Spinal cord (tissue), 10 donors: ENCODE data around the gene RIPPLY2. TPM values are rescaled to one million over a fixed set of nuclear protein-coding genes. Genes with fewer than 3 reads are reported as not detected.

Experiments
- DNase-seq, 6 donors: peaks; one replicate each; pipeline versions ENCODE4 v3.0.0 to v3.0.0-alpha.2; 2013 to 2015; ENCODE audit warnings: low spot score in 6 of 6, low read depth in 4 of 6
- H3K27ac ChIP-seq: one replicate; pipeline ENCODE4 v1.5.1; 2013; ENCODE audit warnings: low read depth, low read length, control low read depth
- H3K27me3 ChIP-seq: one replicate; pipeline ENCODE4 v1.6.1; 2013; ENCODE audit warnings: low read length; ENCODE audit not compliant: control insufficient read depth, insufficient read depth
- H3K36me3 ChIP-seq: one replicate; pipeline ENCODE4 v1.6.1; 2013; ENCODE audit warnings: low read length; ENCODE audit not compliant: control insufficient read depth, insufficient read depth
- H3K4me1 ChIP-seq: one replicate; pipeline ENCODE4 v1.6.1; 2013; ENCODE audit warnings: low read length; ENCODE audit not compliant: control insufficient read depth, insufficient read depth
- H3K4me3 ChIP-seq: one replicate; pipeline ENCODE4 v1.5.1; 2013; ENCODE audit warnings: low read depth, low read length, control low read depth
- H3K9me3 ChIP-seq: one replicate; pipeline ENCODE4 v1.6.1; 2013; ENCODE audit warnings: low read length; ENCODE audit not compliant: control insufficient read depth, insufficient read depth
- WGBS: methylation state at CpG from one replicate; pipeline ENCODE4 v1.1.5; 2013; ENCODE audit warnings: missing lambda C conversion rate; ENCODE audit not compliant: insufficient coverage; 5-methylcytosine and 5-hydroxymethylcytosine counted together
- polyA plus RNA-seq, 2 donors: library from polyadenylated mRNA; unstranded; fragments of 120-200 nt; gene quantifications; one replicate each; pipeline ENCODE4 v1.2.1, GENCODE V29; 2013; ENCODE audit not compliant: insufficient read length in 2 of 2
- total RNA-seq, 2 donors: library from RNA; depleted of rRNA in 1 of 2; stranded (reverse); fragments of 120-200 nt in 1 of 2; fragments of >200 nt in 1 of 2; gene quantifications; one replicate each; pipeline versions ENCODE4 v1.2.3 to v1.2.4, GENCODE V29; 2013 to 2014
- donor health status: healthy.

The RIPPLY2 gene
- total and polyA plus RNA-seq, 4 donors: 2.9 to 18.5 (median 12.3) TPM

- H3K4me3 ChIP-seq: no peak overlapping the region
- no peaks in the 10 kb centered on the region for H3K36me3 ChIP-seq
- WGBS: no CpG with 5 or more reads among the region's 2 CpGs
- no peaks in the 10 kb centered on the region for H3K4me1 ChIP-seq
- H3K27ac ChIP-seq: no peak overlapping the region
- no peaks in the 10 kb centered on the region for H3K9me3 ChIP-seq
- no peak for DNase-seq
- H3K27me3 ChIP-seq: no peaks in the 10 kb centered on the region
These were observed 28.3 kb upstream of the RIPPLY2 start for GRCh38 chr6:83824831-83825230.

GRCh38 chr6:83827050-83827449 lies 26.1 kb upstream of the RIPPLY2 start:
- H3K9me3 ChIP-seq: no peaks in the 10 kb centered on the region
- no peaks in the 10 kb centered on the region for H3K27me3 ChIP-seq
- H3K27ac ChIP-seq: no peak overlapping the region
- H3K4me1 ChIP-seq: no peaks in the 10 kb centered on the region
- WGBS: no CpG with 5 or more reads among the region's 2 CpGs
- no peaks in the 10 kb centered on the region for H3K36me3 ChIP-seq
- no peak overlapping the region for H3K4me3 ChIP-seq
- DNase-seq: no peak

DNA sequence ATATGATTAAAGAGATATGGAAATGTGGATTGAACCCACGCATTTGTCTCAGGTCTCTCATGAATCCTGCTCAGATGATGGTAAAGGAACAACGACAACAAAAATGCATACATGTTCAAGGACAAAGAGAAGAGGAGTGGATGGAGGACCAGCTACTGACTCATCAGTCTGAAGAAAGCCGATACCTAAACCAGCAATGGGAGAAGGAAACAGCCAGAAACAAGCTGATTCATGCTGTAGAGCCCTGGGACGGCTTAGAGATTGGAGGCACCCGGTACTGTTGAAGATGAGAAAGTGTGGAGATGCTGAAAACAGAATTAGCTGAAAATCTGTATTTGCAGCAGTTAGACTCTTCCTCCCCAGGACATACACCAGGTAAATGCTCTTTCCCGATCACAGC lies 14.4 kb upstream of the RIPPLY2 start:
- DNase-seq: no peak
- H3K4me3 ChIP-seq: no peak overlapping the region
- 81% methylated on average over 4 of the region's 6 CpGs for WGBS

DNA sequence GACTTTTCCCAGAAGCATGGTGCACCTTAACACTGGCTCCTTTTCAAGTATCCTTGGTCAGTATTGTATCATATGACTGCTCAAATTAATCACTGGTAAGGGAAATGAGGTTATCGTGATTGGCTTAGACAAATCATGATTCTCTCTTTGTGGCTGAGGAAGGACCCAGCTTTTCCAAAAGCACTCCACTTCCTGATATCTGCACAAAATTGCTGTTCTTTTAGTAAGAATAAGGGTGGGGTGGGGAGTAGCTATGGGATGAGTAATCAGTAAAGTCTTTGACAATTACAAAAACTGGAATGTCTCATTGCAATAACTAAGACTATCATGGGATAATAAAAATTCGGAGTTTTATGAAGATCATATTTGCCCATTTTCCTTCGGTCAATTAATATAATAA lies 9.0 kb upstream of the RIPPLY2 start:
- Histone ChIP-seq H3K27ac (no peak overlapping the region), H3K36me3 (no peaks in the 10 kb centered on the region), H3K9me3 (no peaks in the 10 kb centered on the region), H3K4me3 (no peak overlapping the region), H3K4me1 (no peaks in the 10 kb centered on the region), H3K27me3 (no peaks in the 10 kb centered on the region)
- DNase-seq: no peak
- WGBS: no CpG with 5 or more reads among the region's 3 CpGs

More for the DNA sequence above, 14.4 kb upstream of the RIPPLY2 start:
- no peaks in the 10 kb centered on the region for H3K4me1 ChIP-seq
- no peaks in the 10 kb centered on the region for H3K27me3 ChIP-seq
- no peaks in the 10 kb centered on the region for H3K9me3 ChIP-seq
- no peak overlapping the region for H3K27ac ChIP-seq
- H3K36me3 ChIP-seq: no peaks in the 10 kb centered on the region

DNA sequence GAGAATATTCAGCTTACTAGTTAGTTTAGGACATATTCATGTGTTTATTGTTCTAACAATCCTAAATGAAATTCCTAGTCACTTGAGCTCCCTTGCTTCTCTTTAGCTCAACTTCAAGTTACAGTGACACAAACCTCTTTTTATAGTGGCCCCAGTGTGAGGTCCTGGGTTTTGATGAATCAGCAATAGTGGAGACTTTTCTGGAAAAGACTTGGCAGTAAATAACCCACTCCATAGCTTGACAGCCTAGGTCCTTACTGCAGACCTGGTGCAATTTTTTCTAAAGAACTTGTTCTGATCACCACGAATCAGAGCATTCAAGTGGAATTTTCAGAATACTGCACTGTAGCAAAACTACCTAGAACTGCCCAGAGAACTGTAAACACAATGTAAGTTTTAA lies 6.9 kb upstream of the RIPPLY2 start:
- H3K36me3 ChIP-seq: no peaks in the 10 kb centered on the region
- H3K9me3 ChIP-seq: no peaks in the 10 kb centered on the region
- no peak overlapping the region for H3K27ac ChIP-seq
- H3K4me3 ChIP-seq: no peak overlapping the region
- no peaks in the 10 kb centered on the region for H3K27me3 ChIP-seq
- H3K4me1 ChIP-seq: no peaks in the 10 kb centered on the region
- WGBS: 57% methylated on average over 1 of the region's 1 CpG
- DNase-seq: no peak

DNA sequence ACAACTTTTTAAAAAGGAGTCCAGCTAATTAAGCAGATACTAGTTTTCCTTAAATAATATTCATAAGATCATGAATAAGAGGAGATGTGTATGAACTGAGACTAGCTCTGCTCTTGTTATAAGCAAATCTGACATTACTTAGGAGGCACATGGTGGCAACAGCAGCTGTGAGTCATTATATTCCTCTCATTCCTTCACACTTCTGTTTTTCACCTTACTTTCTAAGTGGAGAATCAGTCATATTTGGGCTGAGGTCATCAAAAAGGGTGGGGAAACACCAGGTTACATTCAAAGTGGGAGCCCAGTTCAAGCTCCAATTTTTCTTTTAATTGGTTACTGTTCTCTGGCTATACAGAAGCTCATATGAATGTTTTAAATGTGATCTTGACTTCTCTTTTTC lies 6.0 kb upstream of the RIPPLY2 start:
- H3K4me1 ChIP-seq: no peaks in the 10 kb centered on the region
- no peak overlapping the region for H3K4me3 ChIP-seq

GRCh38 chr6:83849127-83849526 lies 4.0 kb upstream of the RIPPLY2 start:
- no peak for DNase-seq
- H3K36me3 ChIP-seq: no peaks in the 10 kb centered on the region
- no peaks in the 10 kb centered on the region for H3K9me3 ChIP-seq
- no peak overlapping the region for H3K27ac ChIP-seq
- peaks cover 11% of the 10 kb centered on the region for H3K4me1 ChIP-seq
- no peaks in the 10 kb centered on the region for H3K27me3 ChIP-seq
- H3K4me3 ChIP-seq: no peak overlapping the region
- 89% methylated on average over 2 of the region's 2 CpGs for WGBS

More for the DNA sequence above, 6.0 kb upstream of the RIPPLY2 start:
- Histone ChIP-seq H3K36me3 (no peaks in the 10 kb centered on the region), H3K9me3 (no peaks in the 10 kb centered on the region), H3K27me3 (no peaks in the 10 kb centered on the region), H3K27ac (no peak overlapping the region)
- no peak for DNase-seq

DNA sequence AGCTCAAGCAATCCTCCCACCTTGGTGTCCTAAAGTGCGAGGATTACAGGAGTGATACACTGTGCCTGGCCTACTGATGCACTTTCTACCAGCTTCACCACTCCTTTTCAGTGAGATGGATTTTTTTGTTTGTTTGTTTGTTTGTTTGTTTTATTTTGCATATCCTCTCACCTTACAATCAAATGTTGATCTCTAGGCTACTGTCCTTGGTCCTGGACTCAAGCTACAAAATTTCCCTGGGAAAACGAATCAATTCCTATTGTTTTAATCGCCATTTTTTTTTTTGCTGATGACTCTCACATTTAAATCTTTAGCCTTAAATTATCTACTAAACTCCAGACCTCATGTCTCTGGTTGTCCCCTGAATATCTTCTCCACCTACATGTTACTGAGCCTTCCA lies 3.5 kb upstream of the RIPPLY2 start:
- DNase-seq: no peak
- WGBS: 79% methylated on average over 2 of the region's 3 CpGs
- Histone ChIP-seq H3K27ac (no peak overlapping the region), H3K27me3 (no peaks in the 10 kb centered on the region), H3K4me3 (no peak overlapping the region), H3K36me3 (no peaks in the 10 kb centered on the region), H3K9me3 (no peaks in the 10 kb centered on the region), H3K4me1 (peaks cover 11% of the 10 kb centered on the region)

DNA sequence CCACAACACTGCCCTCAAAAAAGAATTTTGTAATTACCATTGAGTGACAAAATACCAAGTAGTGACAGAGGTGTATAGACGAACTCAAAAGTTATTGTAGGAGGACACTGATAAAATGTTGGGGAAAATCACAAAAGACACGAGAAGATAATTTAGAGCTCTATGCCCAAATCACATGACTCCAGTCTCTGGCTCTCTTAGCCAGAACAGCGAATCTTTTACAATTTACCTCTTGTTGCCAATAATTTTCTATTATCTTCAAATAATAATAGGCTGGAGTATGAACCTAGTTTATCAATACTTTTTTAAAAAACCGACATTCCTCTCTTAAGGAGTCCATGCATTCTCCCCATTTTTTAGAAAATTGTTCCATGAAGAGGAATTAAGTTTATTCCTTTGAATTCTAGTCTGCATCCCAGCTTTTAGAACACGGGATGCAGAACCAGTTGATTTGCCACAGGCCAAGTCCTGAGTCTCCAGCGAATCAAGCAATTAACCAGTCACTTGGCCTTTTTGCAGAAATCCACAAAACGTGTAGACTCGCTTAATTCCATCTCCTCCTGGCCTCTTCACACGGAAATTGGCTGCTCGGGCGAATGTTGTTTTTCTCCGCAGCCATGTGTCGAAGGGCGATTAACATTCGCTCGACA lies 507 bp upstream of the RIPPLY2 start:
- Histone ChIP-seq H3K9me3 (no peaks in the 10 kb centered on the region), H3K27me3 (no peaks in the 10 kb centered on the region), H3K27ac (peak overlapping the region; percentile 57), H3K4me3 (peak overlapping the region; percentile 54), H3K36me3 (no peaks in the 10 kb centered on the region), H3K4me1 (peaks cover 11% of the 10 kb centered on the region)
- WGBS: 0% methylated on average over 12 of the region's 16 CpGs
- peak in 2 of 6 donors; percentile 15 to 24 for DNase-seq

DNA sequence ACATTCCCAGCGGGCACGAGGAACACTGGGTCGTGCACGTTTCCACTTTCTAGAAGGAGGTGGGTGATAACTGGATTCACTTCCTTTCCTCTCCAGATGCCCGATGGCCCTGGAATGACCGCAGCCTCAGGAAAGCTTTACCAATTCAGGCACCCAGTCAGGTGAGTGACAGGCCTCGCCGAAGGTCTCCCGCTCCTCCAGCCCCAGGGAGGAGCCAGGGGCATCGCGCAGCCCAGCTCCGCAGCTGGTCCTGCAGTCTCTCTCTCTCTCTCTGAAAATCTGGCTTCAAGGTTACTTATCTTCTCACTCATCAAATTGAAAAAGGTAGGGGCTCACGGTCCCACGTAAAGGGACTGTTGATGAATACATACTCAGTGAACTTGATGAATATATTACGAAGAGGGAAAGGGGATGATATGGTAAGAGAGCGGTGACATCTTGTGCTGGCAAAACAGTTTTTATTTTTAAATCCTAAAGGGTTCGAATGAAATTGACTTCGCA lies 891 bp downstream of the RIPPLY2 start:
- H3K27ac ChIP-seq: peak overlapping the region; percentile 57
- WGBS: 7% methylated on average over 18 of the region's 18 CpGs
- peak in 1 of 6 donors; percentile 57 for DNase-seq
- no peaks in the 10 kb centered on the region for H3K27me3 ChIP-seq
- peaks cover 11% of the 10 kb centered on the region for H3K4me1 ChIP-seq
- no peaks in the 10 kb centered on the region for H3K9me3 ChIP-seq
- H3K4me3 ChIP-seq: peak overlapping the region; percentile 54
- no peaks in the 10 kb centered on the region for H3K36me3 ChIP-seq
